ENCODE results near the gene CAD.

GRCh38 chr2:27237341-27237945, 20.3 kb downstream of the CAD start:
- TF ChIP-seq CTCF (IDR thresholded peaks at IDR 0.05), result no peak
- TF ChIP-seq POLR2A (IDR thresholded peaks at IDR 0.05), result no peak
